ENCODE results near the gene DHX8. TPM values are rescaled to one million over a fixed set of nuclear protein-coding genes. Genes with fewer than 3 reads are reported as not detected.
A peak's percentile ranks its signal among the peaks of the same experiment; 100 is the strongest.

DHX8 gene
- total and polyA plus RNA-seq, 4 donors, result 10.9 to 21.3 (median 19.4) TPM

DNA sequence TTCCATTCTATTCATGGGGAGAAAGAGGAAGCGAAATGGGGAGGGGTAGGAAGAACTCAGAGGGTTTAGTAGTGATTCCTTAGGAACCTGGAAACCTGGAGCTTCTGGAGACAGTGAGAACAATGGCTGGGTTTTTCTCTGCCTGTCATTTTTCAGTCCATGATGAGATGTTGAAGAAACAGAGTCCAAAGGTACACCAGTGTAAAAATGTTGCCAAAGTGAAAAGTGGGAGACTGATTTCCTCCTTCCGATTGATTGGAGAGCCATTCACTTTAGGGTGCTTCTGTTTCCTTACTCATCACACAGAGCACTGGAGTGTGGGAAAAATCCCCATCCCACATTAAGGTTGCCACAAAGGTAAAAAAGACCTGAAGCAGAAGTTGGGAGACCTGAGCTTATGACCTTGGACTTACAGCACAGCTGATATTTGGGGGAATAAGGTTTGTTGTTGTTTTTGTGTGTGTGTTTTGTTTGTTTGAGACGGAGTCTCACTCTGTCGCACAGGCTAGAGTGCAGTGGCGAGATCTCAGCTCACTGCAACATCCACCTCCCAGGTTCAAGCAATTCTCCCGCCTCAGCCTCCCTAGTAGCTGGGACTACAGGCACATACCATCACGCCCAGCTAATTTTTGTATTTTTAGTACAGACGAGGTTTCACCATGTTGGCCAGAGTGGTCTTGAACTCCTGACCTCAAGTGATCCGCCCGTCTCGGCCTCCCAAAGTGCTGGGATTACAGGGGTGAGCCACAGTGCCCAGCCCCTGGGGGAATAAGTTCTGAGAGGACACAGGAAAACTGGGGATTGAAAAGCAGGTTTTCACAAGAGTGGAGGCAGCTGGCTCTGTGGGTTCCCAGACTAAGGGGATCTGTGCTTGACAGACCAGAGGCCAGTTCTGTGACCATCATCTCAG, 1.4 kb upstream of the DHX8 start:
- 66% methylated on average over 11 of the region's 11 CpGs for WGBS
- H3K4me1 ChIP-seq (ENCODE audit: control insufficient read depth in 4 of 4, insufficient read depth in 4 of 4, low read length in 3 of 4), result peaks cover 14 to 56% (median 50%) of the 10 kb centered on the region in 4 donors
- H3K9me3 ChIP-seq (ENCODE audit: control insufficient read depth in 4 of 4, low read length in 3 of 4), result no peaks in the 10 kb centered on the region
- H3K36me3 ChIP-seq (ENCODE audit: control insufficient read depth in 4 of 4, insufficient read depth in 3 of 4, low read depth in 1 of 4, low read length in 3 of 4), result no peaks in the 10 kb centered on the region
- no peaks in the 10 kb centered on the region for H3K27me3 ChIP-seq (ENCODE audit: control insufficient read depth in 4 of 4, insufficient read depth in 4 of 4, low read length in 3 of 4)
- H3K27ac ChIP-seq (ENCODE audit: low read depth in 1 of 2, low read length in 2 of 2), result peak overlapping the region; percentile 43 to 79
- peak overlapping the region in 1 of 2 donors; percentile 10 for H3K9ac ChIP-seq (ENCODE audit: low read depth in 1 of 2, low read length in 2 of 2)
- TF ChIP-seq, protein P1, sequence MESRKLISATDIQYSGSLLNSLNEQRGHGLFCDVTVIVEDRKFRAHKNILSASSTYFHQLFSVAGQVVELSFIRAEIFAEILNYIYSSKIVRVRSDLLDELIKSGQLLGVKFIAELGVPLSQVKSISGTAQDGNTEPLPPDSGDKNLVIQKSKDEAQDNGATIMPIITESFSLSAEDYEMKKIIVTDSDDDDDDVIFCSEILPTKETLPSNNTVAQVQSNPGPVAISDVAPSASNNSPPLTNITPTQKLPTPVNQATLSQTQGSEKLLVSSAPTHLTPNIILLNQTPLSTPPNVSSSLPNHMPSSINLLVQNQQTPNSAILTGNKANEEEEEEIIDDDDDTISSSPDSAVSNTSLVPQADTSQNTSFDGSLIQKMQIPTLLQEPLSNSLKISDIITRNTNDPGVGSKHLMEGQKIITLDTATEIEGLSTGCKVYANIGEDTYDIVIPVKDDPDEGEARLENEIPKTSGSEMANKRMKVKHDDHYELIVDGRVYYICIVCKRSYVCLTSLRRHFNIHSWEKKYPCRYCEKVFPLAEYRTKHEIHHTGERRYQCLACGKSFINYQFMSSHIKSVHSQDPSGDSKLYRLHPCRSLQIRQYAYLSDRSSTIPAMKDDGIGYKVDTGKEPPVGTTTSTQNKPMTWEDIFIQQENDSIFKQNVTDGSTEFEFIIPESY (IDR thresholded peaks at IDR 0.05), result no peak
- TF ChIP-seq, protein P2, sequence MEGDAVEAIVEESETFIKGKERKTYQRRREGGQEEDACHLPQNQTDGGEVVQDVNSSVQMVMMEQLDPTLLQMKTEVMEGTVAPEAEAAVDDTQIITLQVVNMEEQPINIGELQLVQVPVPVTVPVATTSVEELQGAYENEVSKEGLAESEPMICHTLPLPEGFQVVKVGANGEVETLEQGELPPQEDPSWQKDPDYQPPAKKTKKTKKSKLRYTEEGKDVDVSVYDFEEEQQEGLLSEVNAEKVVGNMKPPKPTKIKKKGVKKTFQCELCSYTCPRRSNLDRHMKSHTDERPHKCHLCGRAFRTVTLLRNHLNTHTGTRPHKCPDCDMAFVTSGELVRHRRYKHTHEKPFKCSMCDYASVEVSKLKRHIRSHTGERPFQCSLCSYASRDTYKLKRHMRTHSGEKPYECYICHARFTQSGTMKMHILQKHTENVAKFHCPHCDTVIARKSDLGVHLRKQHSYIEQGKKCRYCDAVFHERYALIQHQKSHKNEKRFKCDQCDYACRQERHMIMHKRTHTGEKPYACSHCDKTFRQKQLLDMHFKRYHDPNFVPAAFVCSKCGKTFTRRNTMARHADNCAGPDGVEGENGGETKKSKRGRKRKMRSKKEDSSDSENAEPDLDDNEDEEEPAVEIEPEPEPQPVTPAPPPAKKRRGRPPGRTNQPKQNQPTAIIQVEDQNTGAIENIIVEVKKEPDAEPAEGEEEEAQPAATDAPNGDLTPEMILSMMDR (IDR thresholded peaks at IDR 0.05; ENCODE audit: low read depth, low read length, missing input control), result no peak
- TF ChIP-seq, protein P3, sequence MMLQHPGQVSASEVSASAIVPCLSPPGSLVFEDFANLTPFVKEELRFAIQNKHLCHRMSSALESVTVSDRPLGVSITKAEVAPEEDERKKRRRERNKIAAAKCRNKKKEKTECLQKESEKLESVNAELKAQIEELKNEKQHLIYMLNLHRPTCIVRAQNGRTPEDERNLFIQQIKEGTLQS (IDR thresholded peaks at IDR 0.05), result no peak
- TF ChIP-seq RXRA (IDR thresholded peaks at IDR 0.05) (no peak), TAF1 (conservative IDR thresholded peaks at IDR 0.05) (no peak), SP1 (IDR thresholded peaks at IDR 0.05) (no peak), JUND (IDR thresholded peaks at IDR 0.05) (no peak), NR2F2 (IDR thresholded peaks at IDR 0.05) (no peak), GABPA (IDR thresholded peaks at IDR 0.05 in 1 of 2, conservative IDR thresholded peaks at IDR 0.05 in 1 of 2) (no peak), HNF4A (conservative IDR thresholded peaks at IDR 0.05) (peak; percentile 68 to 71), EGR1 (IDR thresholded peaks at IDR 0.05; ENCODE audit: low read depth in 2 of 2) (no peak), RAD21 (IDR thresholded peaks at IDR 0.05) (peak in 1 of 2 donors; percentile 15), YY1 (IDR thresholded peaks at IDR 0.05) (no peak), FOXA1 (IDR thresholded peaks at IDR 0.05) (no peak), FOXA2 (IDR thresholded peaks at IDR 0.05) (no peak), HNF4G (IDR thresholded peaks at IDR 0.05) (peak; percentile 29)
- TF ChIP-seq, protein P4, sequence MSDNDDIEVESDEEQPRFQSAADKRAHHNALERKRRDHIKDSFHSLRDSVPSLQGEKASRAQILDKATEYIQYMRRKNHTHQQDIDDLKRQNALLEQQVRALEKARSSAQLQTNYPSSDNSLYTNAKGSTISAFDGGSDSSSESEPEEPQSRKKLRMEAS (IDR thresholded peaks at IDR 0.05), result no peak
- TF ChIP-seq, protein P5, sequence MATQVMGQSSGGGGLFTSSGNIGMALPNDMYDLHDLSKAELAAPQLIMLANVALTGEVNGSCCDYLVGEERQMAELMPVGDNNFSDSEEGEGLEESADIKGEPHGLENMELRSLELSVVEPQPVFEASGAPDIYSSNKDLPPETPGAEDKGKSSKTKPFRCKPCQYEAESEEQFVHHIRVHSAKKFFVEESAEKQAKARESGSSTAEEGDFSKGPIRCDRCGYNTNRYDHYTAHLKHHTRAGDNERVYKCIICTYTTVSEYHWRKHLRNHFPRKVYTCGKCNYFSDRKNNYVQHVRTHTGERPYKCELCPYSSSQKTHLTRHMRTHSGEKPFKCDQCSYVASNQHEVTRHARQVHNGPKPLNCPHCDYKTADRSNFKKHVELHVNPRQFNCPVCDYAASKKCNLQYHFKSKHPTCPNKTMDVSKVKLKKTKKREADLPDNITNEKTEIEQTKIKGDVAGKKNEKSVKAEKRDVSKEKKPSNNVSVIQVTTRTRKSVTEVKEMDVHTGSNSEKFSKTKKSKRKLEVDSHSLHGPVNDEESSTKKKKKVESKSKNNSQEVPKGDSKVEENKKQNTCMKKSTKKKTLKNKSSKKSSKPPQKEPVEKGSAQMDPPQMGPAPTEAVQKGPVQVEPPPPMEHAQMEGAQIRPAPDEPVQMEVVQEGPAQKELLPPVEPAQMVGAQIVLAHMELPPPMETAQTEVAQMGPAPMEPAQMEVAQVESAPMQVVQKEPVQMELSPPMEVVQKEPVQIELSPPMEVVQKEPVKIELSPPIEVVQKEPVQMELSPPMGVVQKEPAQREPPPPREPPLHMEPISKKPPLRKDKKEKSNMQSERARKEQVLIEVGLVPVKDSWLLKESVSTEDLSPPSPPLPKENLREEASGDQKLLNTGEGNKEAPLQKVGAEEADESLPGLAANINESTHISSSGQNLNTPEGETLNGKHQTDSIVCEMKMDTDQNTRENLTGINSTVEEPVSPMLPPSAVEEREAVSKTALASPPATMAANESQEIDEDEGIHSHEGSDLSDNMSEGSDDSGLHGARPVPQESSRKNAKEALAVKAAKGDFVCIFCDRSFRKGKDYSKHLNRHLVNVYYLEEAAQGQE (IDR thresholded peaks at IDR 0.05), result no peak
- H3K4me3 ChIP-seq (ENCODE audit: low read depth in 1 of 3, low read length in 3 of 3), result no peak overlapping the region
- DNase-seq (ENCODE audit: low spot score), result no peak
